Glutamatergic neuron (in vitro differentiated cells): Measurements from ENCODE around the gene ZBTB7A. TPM values are rescaled to one million over a fixed set of nuclear protein-coding genes. Genes with fewer than 3 reads are reported as not detected.

Source experiments
- DNase-seq: peaks from one replicate; pipeline ENCODE4 v3.0.0; 2022
- H3K27ac Mint-ChIP-seq: one replicate; pipeline ENCODE4 v1.8.0; 2020; ENCODE audit warnings: mild to moderate bottlenecking, mixed read lengths, inconsistent platforms; ENCODE audit not compliant: unreplicated experiment
- H3K27me3 Mint-ChIP-seq: one replicate; pipeline ENCODE4 v1.8.0; 2020; ENCODE audit warnings: mild to moderate bottlenecking, moderate library complexity, mixed read lengths, inconsistent platforms; ENCODE audit not compliant: unreplicated experiment
- H3K36me3 Mint-ChIP-seq: one replicate; pipeline ENCODE4 v1.8.0; 2020; ENCODE audit warnings: mild to moderate bottlenecking, mixed read lengths, inconsistent platforms; ENCODE audit not compliant: unreplicated experiment
- H3K4me1 Mint-ChIP-seq: one replicate; pipeline ENCODE4 v1.8.0; 2020; ENCODE audit warnings: mild to moderate bottlenecking, low read depth, mixed read lengths, inconsistent platforms; ENCODE audit not compliant: unreplicated experiment
- H3K4me3 Mint-ChIP-seq: one replicate; pipeline ENCODE4 v1.8.0; 2020; ENCODE audit warnings: mild to moderate bottlenecking, mixed read lengths, inconsistent platforms; ENCODE audit not compliant: unreplicated experiment
- H3K9me3 Mint-ChIP-seq: one replicate; pipeline ENCODE4 v1.8.0; 2020; ENCODE audit warnings: mild to moderate bottlenecking, moderate library complexity, mixed read lengths, inconsistent platforms; ENCODE audit not compliant: unreplicated experiment
- CTCF ChIP-seq: fragments of 200-600 bp; sonication (generic); IDR thresholded peaks from one replicate; pipeline ENCODE4 v1.5.0; 2021; ENCODE audit not compliant: partially characterized antibody, unreplicated experiment
- total RNA-seq: library from RNA; stranded (reverse); fragmentation: NEBNext Ultra II Directional; extraction: Animal tissue kit (Norgen Biotek cat#: 25700); gene quantifications from one replicate; pipeline ENCODE4 v1.2.1, GENCODE V29; 2021; ENCODE audit not compliant: unreplicated experiment

The ZBTB7A gene
- total RNA-seq, 1 donor from 2014 or later = 21.8 TPM

GRCh38 chr19:4054441-4055208 is 12.1 kb downstream of the ZBTB7A start:
- H3K9me3 Mint-ChIP-seq = peaks cover 17% of the 10 kb centered on the region
- no peak overlapping the region for H3K27ac Mint-ChIP-seq
- peaks cover 18% of the 10 kb centered on the region for H3K27me3 Mint-ChIP-seq
- peaks cover 14% of the 10 kb centered on the region for H3K4me1 Mint-ChIP-seq
- no peak overlapping the region for H3K4me3 Mint-ChIP-seq
- H3K36me3 Mint-ChIP-seq = peaks cover 10% of the 10 kb centered on the region
- no peak for TF ChIP-seq CTCF
- no peak for DNase-seq

DNA sequence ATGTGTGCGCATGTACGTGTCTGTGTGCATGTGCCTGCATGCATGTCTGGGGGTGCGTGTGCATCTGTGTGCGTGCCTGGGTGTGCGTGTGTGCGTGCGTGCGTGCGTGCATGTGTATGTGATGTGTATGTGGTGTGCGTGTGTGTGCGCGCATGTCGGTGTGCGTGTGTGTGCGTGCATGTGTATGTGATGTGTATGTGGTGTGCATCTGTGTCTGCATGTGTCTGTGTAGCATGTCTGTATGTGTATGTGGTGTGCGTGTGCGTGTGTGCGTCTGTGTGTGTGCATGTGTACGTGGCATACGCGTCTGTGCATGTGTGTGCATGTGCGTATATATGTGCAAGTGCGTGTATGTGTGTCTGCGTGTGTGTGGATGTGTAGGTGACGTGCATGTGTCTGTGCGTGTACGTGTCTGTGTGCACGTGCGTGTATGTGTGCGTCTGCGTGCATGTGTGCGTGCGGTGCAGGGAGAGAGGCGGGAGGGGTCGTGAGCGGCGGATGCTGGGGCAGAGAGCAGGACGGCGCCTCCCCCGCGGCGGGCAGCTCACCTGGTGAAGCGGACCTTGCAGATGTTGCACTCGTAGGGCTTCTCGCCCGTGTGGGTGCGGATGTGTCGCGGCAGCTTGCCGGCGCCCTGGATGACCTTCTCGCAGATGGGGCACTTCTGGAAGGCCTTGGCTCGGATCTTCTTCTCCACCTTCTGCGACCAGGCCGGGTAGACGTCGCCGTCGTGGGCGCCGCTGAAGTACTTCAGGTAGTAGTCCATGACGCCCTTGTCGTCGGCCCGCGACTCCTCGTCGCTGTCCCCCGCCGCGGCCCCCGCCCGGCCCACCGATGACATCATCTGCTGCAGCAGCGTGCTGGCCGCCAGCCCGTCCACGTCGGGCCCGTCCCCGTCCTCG is 13.0 kb downstream of the ZBTB7A start:
- Mint-ChIP-seq H3K9me3 (peaks cover 19% of the 10 kb centered on the region), H3K4me3 (peak overlapping the region; percentile 3), H3K4me1 (peaks cover 14% of the 10 kb centered on the region), H3K27ac (peak overlapping the region; percentile 85), H3K36me3 (peaks cover 10% of the 10 kb centered on the region), H3K27me3 (peaks cover 16% of the 10 kb centered on the region)
- no peak for DNase-seq
- TF ChIP-seq CTCF = no peak

GRCh38 chr19:4052993-4053422 is 13.7 kb downstream of the ZBTB7A start:
- DNase-seq = no peak
- Mint-ChIP-seq H3K36me3 (peaks cover 10% of the 10 kb centered on the region), H3K27me3 (peaks cover 16% of the 10 kb centered on the region), H3K4me1 (peaks cover 14% of the 10 kb centered on the region), H3K9me3 (peaks cover 19% of the 10 kb centered on the region), H3K4me3 (no peak overlapping the region), H3K27ac (peak overlapping the region; percentile 85)
- no peak for TF ChIP-seq CTCF

GRCh38 chr19:4052114-4052992 is 14.3 kb downstream of the ZBTB7A start:
- Mint-ChIP-seq H3K4me3 (no peak overlapping the region), H3K27me3 (peaks cover 13% of the 10 kb centered on the region), H3K9me3 (peaks cover 14% of the 10 kb centered on the region), H3K27ac (peak overlapping the region; percentile 85), H3K36me3 (peaks cover 10% of the 10 kb centered on the region), H3K4me1 (peaks cover 14% of the 10 kb centered on the region)
- DNase-seq = no peak
- no peak for TF ChIP-seq CTCF
